Stimulated activated CD4-positive, alpha-beta T cell treated with anti-CD3 and anti-CD28 coated beads, Interleukin-1b, Interleukin-23, amount 100 ng/mL, for 48 hours (primary cell): Measurements from ENCODE around the gene RBM4.
"Not testable (repeated sequence)": the region's sequence is repeated elsewhere in the genome, so short reads cannot be mapped to it uniquely, and the experiment has no call there.

Source experiments
- DNase-seq: peaks from one replicate; pipeline ENCODE4 v3.0.0-alpha.2; 2020

RBM4 gene

GRCh38 chr11:66638177-66639065 lies at the start of gene RBM4:
Gene RBM4, plus strand, starts transcription at chr11:66638703. Its CDS starts 1,009 bp downstream, at chr11:66639712.
- peak; percentile 98 for DNase-seq

- not testable (repeated sequence) for DNase-seq
Measured at GRCh38 chr11:66589315-66589714, 49.2 kb upstream of the RBM4 start.

- DNase-seq, result no peak
Measured at GRCh38 chr11:66589996-66590675, 48.4 kb upstream of the RBM4 start.

GRCh38 chr11:66591175-66591574 lies 47.3 kb upstream of the RBM4 start:
- no peak for DNase-seq

- peak; percentile 99 for DNase-seq
Measured at GRCh38 chr11:66592457-66593302, 45.8 kb upstream of the RBM4 start, which contains the start of the genes CCDC87 and CCS. Gene CCDC87, minus strand, starts transcription at chr11:66593063. Its CDS starts 48 bp downstream, at chr11:66593015. Gene CCS, plus strand, starts transcription at chr11:66593185. Its CDS starts 77 bp downstream, at chr11:66593262.

- DNase-seq, result no peak
Measured at GRCh38 chr11:66593303-66593635, 45.2 kb upstream of the RBM4 start.

GRCh38 chr11:66593650-66594049 lies 44.9 kb upstream of the RBM4 start:
- no peak for DNase-seq

GRCh38 chr11:66595245-66595904 lies 43.1 kb upstream of the RBM4 start:
- peak; percentile 6 for DNase-seq

GRCh38 chr11:66598993-66599392 lies 39.5 kb upstream of the RBM4 start:
- no peak for DNase-seq

- no peak for DNase-seq
Measured at GRCh38 chr11:66600219-66600618, 38.3 kb upstream of the RBM4 start.

- no peak for DNase-seq
Measured at GRCh38 chr11:66600631-66601233, 37.8 kb upstream of the RBM4 start.

- no peak for DNase-seq
Measured at GRCh38 chr11:66603072-66603471, 35.4 kb upstream of the RBM4 start.

- no peak for DNase-seq
Measured at GRCh38 chr11:66604155-66604554, 34.3 kb upstream of the RBM4 start.

GRCh38 chr11:66606608-66607007 lies 31.9 kb upstream of the RBM4 start:
- DNase-seq, result not testable (repeated sequence)

- DNase-seq, result no peak
Measured at GRCh38 chr11:66607126-66607834, 31.2 kb upstream of the RBM4 start.

- DNase-seq, result no peak
Measured at GRCh38 chr11:66609721-66610617, 28.5 kb upstream of the RBM4 start.

GRCh38 chr11:66612458-66612857 lies 26.0 kb upstream of the RBM4 start:
- no peak for DNase-seq

- no peak for DNase-seq
Measured at GRCh38 chr11:66614073-66614472, 24.4 kb upstream of the RBM4 start.

GRCh38 chr11:66616379-66617154 lies 21.9 kb upstream of the RBM4 start, which contains the start of gene RBM14:
Gene RBM14, plus strand, starts transcription at chr11:66616630. Its CDS starts 91 bp downstream, at chr11:66616721.
- DNase-seq, result peak; percentile 99
